Endothelial cell of coronary artery (primary cell): ENCODE results near the gene ST7. TPM values are rescaled to one million over a fixed set of nuclear protein-coding genes. Genes with fewer than 3 reads are reported as not detected.

Source experiments
- total RNA-seq: library from RNA; depleted of rRNA; stranded (reverse); fragments of >200 nt; gene quantifications from 2 replicates; pipeline ENCODE4 v1.2.3, GENCODE V29; 2014

Gene ST7
- 17.6 and 23.9 TPM in 2 replicates for total RNA-seq

GRCh38 chr7:116953372-116953905 is at the start of gene ST7:
Gene ST7, plus strand, starts transcription at chr7:116953501. Its CDS starts 40 bp downstream, at chr7:116953541.

Other genes starting within 250 kb of the ST7 start
- 199 and 239 TPM in 2 replicates for gene CAPZA2, start 90.9 kb upstream of the ST7 start, total RNA-seq